ENCODE data around the gene ABCC3.

ABCC3 gene

GRCh38 chr17:50731575-50732460 lies 97.1 kb downstream of the ABCC3 start:
- no peak for DNase-seq (ENCODE audit: low read depth, low spot score)

GRCh38 chr17:50735287-50735686 lies 100.6 kb downstream of the ABCC3 start:
- DNase-seq (ENCODE audit: low read depth, low spot score), result no peak

GRCh38 chr17:50737118-50737698 lies 102.5 kb downstream of the ABCC3 start:
- no peak for DNase-seq (ENCODE audit: low read depth, low spot score)

- no peak for DNase-seq (ENCODE audit: low read depth, low spot score)
These were observed 104.4 kb downstream of the ABCC3 start for GRCh38 chr17:50739098-50739497.
